Measurements from ENCODE around the gene CNN2. TPM values are rescaled to one million over a fixed set of nuclear protein-coding genes. Genes with fewer than 3 reads are reported as not detected.

CNN2 gene
- total and polyA plus RNA-seq, 2 of the 13 experiments (the other 11 are each of a cell fraction or from before 2014, with no cell fraction given) = 63.6 to 70.0 TPM

GRCh38 chr19:1006711-1007398 is 19.6 kb upstream of the CNN2 start:
- Histone ChIP-seq H3K4me1 (ENCODE audit: insufficient read depth, low read length) (peaks cover 13% of the 10 kb centered on the region), H3K4me3 (replicated peaks in 1 of 3; ENCODE audit: insufficient read depth in 1 of 3, low read depth in 2 of 3, low read length in 3 of 3) (no peak overlapping the region), H3K27ac (ENCODE audit: extremely low read length, insufficient read depth, low read length) (no peak overlapping the region), H4K20me1 (ENCODE audit: insufficient read depth, low read length) (no peaks in the 10 kb centered on the region), H3K9ac (ENCODE audit: insufficient read depth, low read depth, low read length) (no peak overlapping the region), H3K79me2 (ENCODE audit: insufficient read depth, low read length) (no peaks in the 10 kb centered on the region), H3K9me3 (ENCODE audit: low read length) (no peaks in the 10 kb centered on the region), H3K36me3 (replicated peaks in 1 of 2; ENCODE audit: control insufficient read depth in 1 of 2, insufficient read depth in 2 of 2, low read length in 2 of 2) (peaks cover 0 to 1% of the 10 kb centered on the region in 2 experiments; a peak in 1 of 5 replicates), H2AFZ (ENCODE audit: low read length) (no peak overlapping the region), H3K4me2 (ENCODE audit: low read depth, low read length) (no peak overlapping the region), H3K27me3 (ENCODE audit: control insufficient read depth in 1 of 2, insufficient read depth in 2 of 2, low read length in 2 of 2) (peaks cover 10 to 28% of the 10 kb centered on the region in 2 experiments)
- CTCF ChIA-PET (ENCODE audit: low intra/inter-chr PET ratio, low total read pairs) = no interaction called here
- POLR2A ChIA-PET = no interaction called here
- 59% methylated on average over 16 of the region's 27 CpGs for WGBS (ENCODE audit: low lambda C conversion rate)
- ATAC-seq (0 out of 3 replicates have a peak, but pooled peaks have one; percentile 5), FAIRE-seq (no peak), DNase-seq (ENCODE audit: low spot score) (no peak)
- intact Hi-C loops (cut with micrococcal nuclease; ENCODE audit: unreplicated experiment) (no loop called here), in situ Hi-C loops (cut with HindIII; ENCODE audit: extremely low pct_ligation_motif_present, low pct_unique_long_range_greater_than_20kb) (no loop called here)
- TF ChIP-seq, protein P1, sequence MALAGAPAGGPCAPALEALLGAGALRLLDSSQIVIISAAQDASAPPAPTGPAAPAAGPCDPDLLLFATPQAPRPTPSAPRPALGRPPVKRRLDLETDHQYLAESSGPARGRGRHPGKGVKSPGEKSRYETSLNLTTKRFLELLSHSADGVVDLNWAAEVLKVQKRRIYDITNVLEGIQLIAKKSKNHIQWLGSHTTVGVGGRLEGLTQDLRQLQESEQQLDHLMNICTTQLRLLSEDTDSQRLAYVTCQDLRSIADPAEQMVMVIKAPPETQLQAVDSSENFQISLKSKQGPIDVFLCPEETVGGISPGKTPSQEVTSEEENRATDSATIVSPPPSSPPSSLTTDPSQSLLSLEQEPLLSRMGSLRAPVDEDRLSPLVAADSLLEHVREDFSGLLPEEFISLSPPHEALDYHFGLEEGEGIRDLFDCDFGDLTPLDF (CRISPR knock-in tag; IDR thresholded peaks at IDR 0.05) = no peak
- TF ChIP-seq TFAP4 (IDR thresholded peaks at IDR 0.05; ENCODE audit: borderline replicate concordance, low read depth) (peak; percentile 10; the same call in 1 of the 2 replicates), AGO2 (optimal IDR thresholded peaks at IDR 0.05; ENCODE audit: low read depth, low read length) (peak; percentile 50), ZNF512 (CRISPR knock-in tag; IDR thresholded peaks at IDR 0.05) (no peak), RORA (CRISPR knock-in tag; IDR thresholded peaks at IDR 0.05) (no peak)
- TF ChIP-seq, protein P2, sequence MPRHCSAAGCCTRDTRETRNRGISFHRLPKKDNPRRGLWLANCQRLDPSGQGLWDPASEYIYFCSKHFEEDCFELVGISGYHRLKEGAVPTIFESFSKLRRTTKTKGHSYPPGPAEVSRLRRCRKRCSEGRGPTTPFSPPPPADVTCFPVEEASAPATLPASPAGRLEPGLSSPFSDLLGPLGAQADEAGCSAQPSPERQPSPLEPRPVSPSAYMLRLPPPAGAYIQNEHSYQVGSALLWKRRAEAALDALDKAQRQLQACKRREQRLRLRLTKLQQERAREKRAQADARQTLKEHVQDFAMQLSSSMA (CRISPR knock-in tag; IDR thresholded peaks at IDR 0.05) = no peak
- no TSS peak for BruUV-seq (replicated peaks)

All from HepG2 (cell line).